GM18861 (cell line): ENCODE results near the gene TRNP1.

ENCODE experiments used
- ATAC-seq: cut with Tn5 transposase; IDR thresholded peaks from one replicate; pipeline ENCODE4 v1.9.1; 2021; ENCODE audit not compliant: unreplicated experiment

Gene TRNP1

DNA sequence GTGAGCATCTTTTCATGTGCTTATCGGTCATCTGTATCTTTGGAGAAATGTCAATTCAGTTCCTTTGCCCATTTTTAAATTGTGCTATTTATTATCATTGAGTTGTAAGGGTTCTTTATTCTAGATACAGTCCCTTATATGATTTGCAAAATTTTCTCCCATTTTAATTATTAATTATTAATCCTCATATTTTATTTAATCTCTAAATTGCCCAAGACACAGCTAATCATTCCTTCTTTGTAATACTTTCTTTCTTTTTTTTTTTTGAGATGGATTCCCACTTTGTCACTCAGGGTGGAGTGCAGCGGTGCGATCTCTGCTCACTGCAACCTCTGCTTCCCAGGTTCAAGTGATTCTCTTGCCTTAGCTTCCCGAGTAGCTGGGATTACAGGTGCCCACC lies 32.2 kb downstream of the TRNP1 start:
- no peak for ATAC-seq

- no peak for ATAC-seq
Measured at GRCh38 chr1:27026621-27027574, 33.4 kb downstream of the TRNP1 start.

DNA sequence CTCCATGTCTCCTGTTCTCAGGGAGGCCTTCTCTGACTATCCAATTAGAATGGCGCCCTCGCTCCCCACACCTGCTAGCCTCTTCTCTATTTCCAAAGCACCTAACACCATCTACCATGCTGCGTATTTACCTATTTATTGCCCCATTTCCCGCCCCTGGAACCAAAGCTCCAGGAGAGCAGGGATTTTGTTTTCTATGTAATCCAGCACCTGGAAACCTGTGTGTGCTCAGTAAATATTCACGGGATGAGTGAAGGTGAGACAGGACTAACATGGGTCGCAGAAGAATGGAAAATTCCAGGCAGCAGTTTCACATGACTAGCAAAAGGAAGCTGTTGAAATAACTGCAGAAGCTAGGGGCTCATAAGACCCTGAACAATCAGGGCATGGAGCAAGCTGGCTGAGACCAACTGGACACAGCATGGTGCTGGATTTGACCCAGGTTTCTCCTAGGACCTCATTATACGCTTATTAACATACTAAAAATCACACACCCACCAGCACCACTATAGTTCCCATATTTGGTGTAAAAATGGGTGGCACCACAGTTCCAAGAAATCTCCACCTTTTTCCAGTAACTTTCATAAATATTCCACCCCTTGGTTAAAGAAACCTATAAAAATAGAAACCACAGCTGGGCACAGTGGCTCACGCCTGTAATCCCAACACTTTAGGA lies 34.2 kb downstream of the TRNP1 start:
- ATAC-seq: no peak

DNA sequence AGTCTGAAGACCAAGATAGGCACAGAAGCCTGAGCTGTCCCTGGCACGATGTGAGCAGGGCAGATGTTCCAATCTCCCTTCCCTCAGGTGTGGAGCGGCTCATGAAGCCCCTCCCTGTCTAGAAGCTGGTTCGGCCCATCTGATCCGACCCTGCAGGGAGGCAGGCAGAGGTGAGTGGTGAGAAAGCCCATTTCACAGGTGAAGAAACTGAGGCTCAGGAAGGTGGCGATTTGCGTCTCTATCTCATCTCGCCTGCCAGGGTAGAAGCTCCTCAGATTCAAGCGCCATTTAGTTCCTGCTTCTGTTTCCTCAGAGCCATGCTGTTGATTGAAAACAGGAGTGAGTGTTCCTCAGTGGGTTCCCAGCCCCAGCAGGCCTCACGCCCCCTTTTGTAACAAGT lies 36.0 kb downstream of the TRNP1 start:
- no peak for ATAC-seq

DNA sequence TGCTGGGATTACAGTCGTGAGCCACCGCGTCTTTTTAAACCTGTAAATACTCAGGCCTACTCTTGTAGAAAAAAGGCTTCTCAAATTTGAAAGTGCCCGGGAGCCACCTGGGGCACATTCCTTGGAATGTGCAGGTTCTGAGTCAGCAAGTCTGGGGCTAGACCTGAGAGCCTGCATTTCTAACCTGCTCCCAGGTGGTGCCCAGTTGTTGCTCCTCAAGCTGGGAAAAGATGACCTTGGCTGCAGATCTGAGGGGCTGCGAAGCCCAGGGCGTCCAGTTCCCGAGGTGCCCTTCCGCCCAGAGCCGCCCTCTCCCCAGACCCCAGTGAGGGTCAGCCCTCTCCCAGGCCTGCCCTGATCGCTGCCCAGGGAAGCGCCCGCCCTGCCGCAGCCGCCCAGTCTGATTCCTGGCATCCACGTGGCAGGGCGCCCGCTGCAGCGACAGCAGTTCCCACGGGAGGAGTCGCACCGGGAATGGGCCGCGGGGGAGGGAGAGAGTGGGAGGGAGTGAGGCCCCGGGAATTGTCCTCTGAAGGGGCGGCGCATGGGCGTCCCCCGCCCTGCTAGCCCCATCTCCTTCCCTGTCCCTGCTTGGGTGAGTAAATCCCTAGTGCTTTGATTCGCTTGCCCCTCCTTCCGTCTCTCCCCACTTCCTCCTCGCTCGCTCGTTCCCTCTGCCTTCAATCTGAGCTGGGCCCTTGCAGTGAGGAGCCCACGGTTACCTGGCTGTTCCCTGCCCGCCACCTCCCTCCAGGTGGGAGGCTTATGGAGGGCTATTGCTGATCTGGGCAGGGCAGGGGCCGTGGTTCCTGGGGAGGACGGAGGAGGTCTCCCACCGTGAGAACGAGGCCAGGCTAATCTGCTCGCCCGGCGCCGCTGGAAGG lies 38.0 kb downstream of the TRNP1 start:
- no peak for ATAC-seq

GRCh38 chr1:27032119-27032461 lies 38.6 kb downstream of the TRNP1 start:
- no peak for ATAC-seq

- ATAC-seq: no peak
Measured at GRCh38 chr1:27033043-27033746, 39.7 kb downstream of the TRNP1 start.

DNA sequence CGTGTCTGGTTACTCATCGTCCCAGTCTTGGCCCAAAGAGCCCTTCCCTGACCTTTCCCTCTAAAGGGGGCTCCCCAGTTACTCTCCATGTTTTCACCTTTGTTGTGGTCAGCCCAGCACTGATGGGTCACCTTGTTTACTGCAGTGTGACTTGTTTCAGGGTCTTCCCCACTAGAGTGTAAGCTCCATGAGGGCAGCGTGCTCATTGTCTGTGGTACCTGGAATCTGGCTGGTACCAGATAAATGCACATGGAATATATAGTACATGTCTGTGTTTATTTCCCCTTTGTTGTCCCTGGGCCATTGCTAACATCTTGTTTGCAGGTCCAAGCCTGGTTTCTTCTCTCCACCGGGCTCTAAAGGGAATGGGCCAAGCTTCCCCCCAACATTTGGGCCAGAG lies 41.9 kb downstream of the TRNP1 start:
- ATAC-seq: no peak

GRCh38 chr1:27036718-27037117 lies 43.2 kb downstream of the TRNP1 start:
- no peak for ATAC-seq

DNA sequence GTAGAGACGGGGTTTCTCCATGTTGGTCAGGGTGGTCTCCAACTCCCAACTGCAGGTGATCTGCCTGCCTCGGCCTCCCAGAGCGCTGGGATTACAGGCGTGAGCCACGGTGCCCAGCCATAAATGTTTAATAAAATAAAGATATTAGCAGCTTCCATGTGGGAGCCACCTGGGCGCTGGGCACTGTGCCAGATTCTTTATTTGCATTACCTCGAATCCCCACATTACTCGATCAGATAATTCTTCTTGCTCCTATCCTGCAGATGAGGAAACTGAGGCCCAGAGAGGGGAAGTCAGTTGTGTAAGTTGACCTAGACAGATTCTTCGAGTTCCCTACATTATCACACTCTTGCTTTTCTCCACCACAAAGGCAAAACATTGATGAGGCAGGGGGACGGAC lies 44.0 kb downstream of the TRNP1 start:
- ATAC-seq: no peak

GRCh38 chr1:27038020-27038419 lies 44.5 kb downstream of the TRNP1 start:
- ATAC-seq: no peak

DNA sequence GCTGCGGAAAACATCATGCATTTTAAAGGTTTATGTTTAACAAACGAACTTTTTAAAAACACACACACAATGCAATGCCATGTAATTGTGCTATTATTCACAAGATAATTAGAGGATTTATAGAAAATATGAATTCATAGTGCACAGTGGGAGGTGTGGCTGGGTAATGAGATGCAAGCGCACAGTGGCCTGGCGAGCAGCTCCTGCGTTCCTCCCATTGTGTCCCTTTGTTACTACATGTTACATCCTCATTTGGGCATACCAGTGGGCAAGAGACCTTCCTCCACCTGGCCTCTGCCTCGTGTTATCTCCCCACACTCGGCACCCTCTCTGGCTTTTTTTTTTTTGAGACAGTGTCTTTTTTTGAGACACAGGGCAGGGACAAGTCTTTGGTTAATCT lies 49.2 kb downstream of the TRNP1 start:
- no peak for ATAC-seq

DNA sequence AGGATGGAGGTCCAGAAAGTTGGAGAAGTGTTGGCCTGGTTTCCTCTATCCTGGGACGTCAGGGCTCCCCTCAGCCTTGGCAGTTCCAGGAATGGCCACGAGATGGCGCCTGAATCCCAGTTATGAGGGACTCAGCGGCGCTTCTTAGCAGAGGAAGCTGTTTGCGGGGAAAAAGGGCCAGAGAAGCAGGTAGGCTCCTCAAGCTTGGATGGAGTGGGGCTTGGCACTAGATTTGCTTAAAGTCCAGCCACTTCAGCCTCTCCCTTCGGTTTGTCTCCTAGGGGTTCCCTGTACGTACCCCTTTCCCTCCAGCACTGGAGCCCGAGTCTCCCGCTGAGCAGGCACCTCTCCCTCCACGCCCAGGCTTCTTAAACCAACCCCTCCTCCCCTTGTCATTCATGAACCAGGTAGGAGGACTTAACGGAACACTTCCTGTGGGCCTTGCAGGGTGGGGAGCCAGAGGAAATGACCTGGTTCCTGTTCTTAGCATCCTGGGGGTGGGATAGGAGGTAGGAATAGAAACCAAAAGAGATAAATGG lies 51.2 kb downstream of the TRNP1 start:
- ATAC-seq: no peak

DNA sequence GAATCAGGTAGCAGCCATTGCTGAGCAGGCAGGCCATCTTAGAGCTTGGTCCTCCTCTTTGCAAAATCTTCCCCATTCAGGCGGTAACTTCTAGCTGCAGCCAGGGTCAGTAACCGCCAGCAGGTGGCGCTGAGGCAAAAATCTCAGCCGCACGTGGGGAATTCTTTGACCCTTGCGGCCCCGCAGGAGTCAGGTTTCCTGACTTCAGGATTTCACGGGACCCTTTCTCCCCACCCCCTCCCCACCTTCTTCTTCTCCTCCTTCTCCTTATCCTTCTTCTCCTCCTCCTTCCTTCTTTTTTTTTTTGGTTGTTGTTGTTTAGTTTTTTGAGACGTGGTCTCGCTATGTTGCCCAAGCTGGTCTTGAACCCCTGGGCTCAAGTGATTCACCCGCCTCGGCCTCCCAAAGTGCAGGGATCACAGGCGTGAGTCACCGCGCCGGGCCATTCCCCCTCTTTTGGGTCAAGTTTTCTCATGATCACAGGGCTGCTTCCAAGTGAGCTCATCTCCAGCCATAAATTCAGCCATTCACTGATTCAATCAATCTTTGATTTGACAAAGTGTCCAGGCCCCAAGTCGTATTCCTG lies 52.6 kb downstream of the TRNP1 start:
- ATAC-seq: no peak

DNA sequence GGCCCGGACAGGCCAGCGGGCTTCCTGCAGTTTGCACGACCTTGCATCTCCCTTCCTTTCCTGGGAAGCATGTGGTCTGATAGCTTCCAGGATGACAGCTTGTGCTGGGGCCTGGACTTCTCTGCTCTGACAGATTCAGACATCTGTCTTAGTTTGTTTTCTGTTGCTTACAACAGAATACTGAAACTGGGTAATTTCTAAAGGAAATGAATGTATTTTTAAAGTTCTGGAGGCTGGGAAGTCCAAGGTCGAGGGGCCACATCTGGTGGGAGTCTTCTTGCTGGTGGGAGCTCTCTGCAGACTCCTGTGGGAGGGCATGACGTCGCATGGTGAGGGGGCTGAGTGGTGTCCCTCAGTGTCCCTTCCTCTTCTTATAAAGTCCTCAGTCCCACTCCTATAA lies 54.4 kb downstream of the TRNP1 start:
- ATAC-seq: no peak

DNA sequence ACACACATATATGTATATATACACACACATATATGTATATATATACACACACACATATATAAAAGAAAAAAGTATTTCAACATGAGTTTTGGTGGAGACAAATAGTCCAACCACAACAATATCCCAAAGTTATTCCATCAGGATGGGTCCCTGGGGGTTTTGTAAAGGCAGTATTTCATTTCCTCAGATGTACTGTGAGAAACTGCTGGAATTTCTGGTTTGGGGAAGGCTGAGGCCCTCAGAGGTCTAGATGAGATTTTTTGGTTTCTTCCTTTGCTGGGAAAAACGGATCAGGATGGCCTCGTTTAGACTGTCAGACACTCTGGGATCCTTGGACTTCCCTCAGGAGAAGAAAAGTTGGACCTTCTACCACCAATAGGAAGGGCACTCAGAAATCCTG lies 55.6 kb downstream of the TRNP1 start:
- no peak for ATAC-seq

DNA sequence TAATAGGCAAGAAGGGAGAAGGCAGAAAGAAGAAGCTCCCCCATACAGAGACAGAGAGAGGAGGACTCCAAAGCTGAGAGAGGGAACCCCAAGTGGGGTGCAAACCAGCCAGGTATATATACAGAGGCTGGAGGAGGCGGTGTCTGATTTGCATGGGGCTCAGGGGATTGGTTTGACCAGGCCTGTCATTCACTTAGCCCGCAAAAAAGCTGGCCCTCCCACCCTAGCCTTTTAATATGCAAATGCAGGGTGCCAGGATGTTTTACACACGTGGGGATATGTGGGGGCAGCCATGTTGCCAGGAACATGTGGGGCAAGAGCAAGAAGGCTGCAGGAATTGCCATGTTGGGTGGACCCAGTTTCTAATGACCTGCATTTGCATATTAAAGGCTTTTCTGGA lies 56.1 kb downstream of the TRNP1 start:
- no peak for ATAC-seq
